Esophagus muscularis mucosa (tissue), 4 donors: Measurements from ENCODE around the gene TMEM250. TPM values are rescaled to one million over a fixed set of nuclear protein-coding genes. Genes with fewer than 3 reads are reported as not detected.

ENCODE experiments used
- DNase-seq: peaks from one replicate; pipeline ENCODE4 v3.0.0-alpha.2; 2017; ENCODE audit errors: extremely low spot score
- H3K27ac ChIP-seq, 4 donors: fragments of 200-600 bp; sonication (generic); replicated peaks in 1 of 4; 1 replicate in 3 of 4; 2 replicates in 1 of 4; pipeline ENCODE4 v1.5.1; 2016 to 2019; ENCODE audit warnings: mild to moderate bottlenecking in 1 of 4
- H3K27me3 ChIP-seq, 4 donors: fragments of 200-600 bp; sonication (generic); one replicate each; pipeline versions ENCODE4 v1.5.1 to v1.6.0; 2016 to 2019
- H3K36me3 ChIP-seq, 4 donors: fragments of 200-600 bp; sonication (generic); one replicate each; pipeline ENCODE4 v1.5.1; 2016 to 2019
- H3K4me1 ChIP-seq, 4 donors: fragments of 200-600 bp; sonication (generic); one replicate each; pipeline ENCODE4 v1.5.1; 2016 to 2019
- H3K4me3 ChIP-seq, 4 donors: fragments of 200-600 bp; sonication (generic); 1 replicate in 2 of 4; 2 replicates in 2 of 4; pipeline ENCODE4 v1.5.1; 2016 to 2019; ENCODE audit warnings: mild to moderate bottlenecking in 4 of 4, moderate library complexity in 1 of 4
- H3K9me3 ChIP-seq, 4 donors: fragments of 200-600 bp; sonication (generic); 1 replicate in 3 of 4; 2 replicates in 1 of 4; pipeline ENCODE4 v1.5.1; 2016 to 2019
- EP300 ChIP-seq: sonication (generic); formaldehyde crosslinking; IDR thresholded peaks from one replicate; pipeline ENCODE4 v1.6.1; 2017; ENCODE audit warnings: antibody characterized with exemption
- POLR2A ChIP-seq: fragments of 450-650 bp; IDR thresholded peaks from one replicate; pipeline ENCODE4 v1.6.1; 2017; ENCODE audit warnings: antibody characterized with exemption, moderate library complexity, mild to moderate bottlenecking, low read depth
- POLR2AphosphoS5 ChIP-seq, 2 donors: sonication (generic); formaldehyde crosslinking; IDR thresholded peaks; one replicate each; pipeline ENCODE4 v1.6.1; 2017; ENCODE audit warnings: antibody characterized with exemption in 2 of 2
- whole genome bisulfite sequencing: methylation state at CpG from one replicate; pipeline ENCODE4 v1.1.5; 2018; 5-methylcytosine and 5-hydroxymethylcytosine counted together
- intact Hi-C: fragments of 100-400 bp; cut with DNase I; formaldehyde crosslinking; loops from one replicate; pipeline ENCODE4 v1.15.1; 2023
- total RNA-seq, 4 donors: library from RNA; depleted of rRNA; stranded (reverse); fragments of >200 nt; gene quantifications; one replicate each; pipeline versions ENCODE4 v1.1.0 to v1.2.1, GENCODE V29; 2016
- TF ChIP-seq, protein P1 (sequence below), 3 experiments: fragments of 200-600 bp in 2 of 3; fragments of 450-650 bp in 1 of 3; sonication (generic) in 2 of 3; IDR thresholded peaks; one replicate each; pipeline ENCODE4 v1.5.1; 2017 to 2019; ENCODE audit warnings: antibody characterized with exemption in 3 of 3, mild to moderate bottlenecking in 2 of 3, moderate library complexity in 1 of 3

Gene TMEM250
- total RNA-seq, 4 donors from 2014 or later = 33.6 to 77.6 (median 59.4) TPM

GRCh38 chr9:136138566-136138965, 19.9 kb upstream of the TMEM250 start:
- Histone ChIP-seq H3K9me3 (no peaks in the 10 kb centered on the region), H3K4me3 (no peak overlapping the region), H3K27ac (no peak overlapping the region), H3K36me3 (no peaks in the 10 kb centered on the region), H3K4me1 (peaks cover 5 to 9% (median 7%) of the 10 kb centered on the region in 4 donors), H3K27me3 (peaks cover 5 to 83% (median 34%) of the 10 kb centered on the region in 4 donors)
- WGBS = 17% methylated on average over 7 of the region's 9 CpGs
- DNase-seq = no peak
- TF ChIP-seq, protein P1, sequence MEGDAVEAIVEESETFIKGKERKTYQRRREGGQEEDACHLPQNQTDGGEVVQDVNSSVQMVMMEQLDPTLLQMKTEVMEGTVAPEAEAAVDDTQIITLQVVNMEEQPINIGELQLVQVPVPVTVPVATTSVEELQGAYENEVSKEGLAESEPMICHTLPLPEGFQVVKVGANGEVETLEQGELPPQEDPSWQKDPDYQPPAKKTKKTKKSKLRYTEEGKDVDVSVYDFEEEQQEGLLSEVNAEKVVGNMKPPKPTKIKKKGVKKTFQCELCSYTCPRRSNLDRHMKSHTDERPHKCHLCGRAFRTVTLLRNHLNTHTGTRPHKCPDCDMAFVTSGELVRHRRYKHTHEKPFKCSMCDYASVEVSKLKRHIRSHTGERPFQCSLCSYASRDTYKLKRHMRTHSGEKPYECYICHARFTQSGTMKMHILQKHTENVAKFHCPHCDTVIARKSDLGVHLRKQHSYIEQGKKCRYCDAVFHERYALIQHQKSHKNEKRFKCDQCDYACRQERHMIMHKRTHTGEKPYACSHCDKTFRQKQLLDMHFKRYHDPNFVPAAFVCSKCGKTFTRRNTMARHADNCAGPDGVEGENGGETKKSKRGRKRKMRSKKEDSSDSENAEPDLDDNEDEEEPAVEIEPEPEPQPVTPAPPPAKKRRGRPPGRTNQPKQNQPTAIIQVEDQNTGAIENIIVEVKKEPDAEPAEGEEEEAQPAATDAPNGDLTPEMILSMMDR (IDR thresholded peaks at IDR 0.05) = no peak
- TF ChIP-seq EP300 = no peak
- no peak for TF ChIP-seq POLR2A
- no peak for TF ChIP-seq POLR2AphosphoS5 (IDR thresholded peaks at IDR 0.05)
- intact Hi-C loops = no loop called here

GRCh38 chr9:136137321-136138265, 18.9 kb upstream of the TMEM250 start:
- H3K36me3 ChIP-seq = no peaks in the 10 kb centered on the region
- DNase-seq = no peak
- H3K4me3 ChIP-seq = no peak overlapping the region
- peaks cover 13 to 17% (median 15%) of the 10 kb centered on the region in 4 donors for H3K4me1 ChIP-seq
- H3K27ac ChIP-seq = no peak overlapping the region
- intact Hi-C loops = no loop called here
- H3K9me3 ChIP-seq = no peaks in the 10 kb centered on the region
- TF ChIP-seq, protein P1 (IDR thresholded peaks at IDR 0.05) = no peak
- no peak for TF ChIP-seq POLR2AphosphoS5 (IDR thresholded peaks at IDR 0.05)
- TF ChIP-seq EP300 = no peak
- TF ChIP-seq POLR2A = no peak
- WGBS = 73% methylated on average over 18 of the region's 27 CpGs
- peaks cover 5 to 83% (median 33%) of the 10 kb centered on the region in 4 donors for H3K27me3 ChIP-seq

GRCh38 chr9:136136127-136136925, 17.7 kb upstream of the TMEM250 start:
- Histone ChIP-seq H3K27me3 (peaks cover 5 to 86% (median 39%) of the 10 kb centered on the region in 4 donors), H3K4me1 (peaks cover 13 to 26% (median 21%) of the 10 kb centered on the region in 4 donors), H3K9me3 (no peaks in the 10 kb centered on the region), H3K36me3 (no peaks in the 10 kb centered on the region), H3K4me3 (no peak overlapping the region), H3K27ac (no peak overlapping the region)
- WGBS = 73% methylated on average over 23 of the region's 33 CpGs
- DNase-seq = no peak
- TF ChIP-seq POLR2A (no peak), POLR2AphosphoS5 (IDR thresholded peaks at IDR 0.05) (no peak), EP300 (no peak)
- TF ChIP-seq, protein P1 (IDR thresholded peaks at IDR 0.05) = no peak
- intact Hi-C loops = no loop called here

GRCh38 chr9:136135326-136136126, 16.9 kb upstream of the TMEM250 start:
- H3K36me3 ChIP-seq = no peaks in the 10 kb centered on the region
- intact Hi-C loops = no loop called here
- TF ChIP-seq EP300 (no peak), POLR2AphosphoS5 (IDR thresholded peaks at IDR 0.05) (no peak), POLR2A (no peak)
- TF ChIP-seq, protein P1 (IDR thresholded peaks at IDR 0.05) = no peak
- peaks cover 5 to 94% (median 39%) of the 10 kb centered on the region in 4 donors for H3K27me3 ChIP-seq
- H3K27ac ChIP-seq = no peak overlapping the region
- no peaks in the 10 kb centered on the region for H3K9me3 ChIP-seq
- peaks cover 13 to 26% (median 21%) of the 10 kb centered on the region in 4 donors for H3K4me1 ChIP-seq
- DNase-seq = no peak
- 77% methylated on average over 3 of the region's 18 CpGs for WGBS
- H3K4me3 ChIP-seq = no peak overlapping the region
